Measurements from ENCODE around the gene ARCN1. TPM values are rescaled to one million over a fixed set of nuclear protein-coding genes. Genes with fewer than 3 reads are reported as not detected.
"Not testable (repeated sequence)": the region's sequence is repeated elsewhere in the genome, so short reads cannot be mapped to it uniquely, and the experiment has no call there.

Gene ARCN1
- total and polyA plus RNA-seq, 5 donors: 69.1 to 138 (median 97.0) TPM

DNA sequence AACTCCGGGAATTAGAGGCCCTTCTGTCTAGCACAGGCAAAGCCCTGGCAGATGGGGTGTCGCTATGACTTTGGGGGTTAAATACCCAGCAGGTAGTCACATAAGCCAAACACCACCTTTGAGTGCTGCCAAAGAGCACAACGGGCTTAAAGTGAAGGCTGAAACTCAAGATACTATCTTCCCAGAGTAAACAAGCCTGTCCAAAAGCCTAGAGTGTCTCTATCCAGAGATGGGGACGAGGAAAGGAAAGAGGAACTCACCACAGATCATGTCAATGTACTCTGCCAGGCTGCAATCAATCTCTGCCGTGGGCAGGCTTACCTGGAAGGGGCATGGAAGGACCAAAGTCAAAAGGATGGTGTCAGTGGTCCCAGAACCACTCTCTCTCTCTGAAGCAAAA, 26.7 kb upstream of the ARCN1 start:
- Histone ChIP-seq H3K27ac (ENCODE audit: low read length) (no peak overlapping the region), H3K4me3 (ENCODE audit: low read length) (no peak overlapping the region), H3K9me3 (ENCODE audit: control insufficient read depth, low read length) (no peaks in the 10 kb centered on the region), H3K27me3 (ENCODE audit: control insufficient read depth, insufficient read depth) (no peaks in the 10 kb centered on the region), H3K4me1 (ENCODE audit: control insufficient read depth, insufficient read depth, low read length) (no peaks in the 10 kb centered on the region)
- DNase-seq (no peak), ATAC-seq (no peak)
- 75% methylated on average over 5 of the region's 5 CpGs for WGBS
- intact Hi-C loops (cut with DNase I): no loop called here

- Histone ChIP-seq H3K4me1 (ENCODE audit: control insufficient read depth, insufficient read depth, low read length) (no peaks in the 10 kb centered on the region), H3K9me3 (ENCODE audit: control insufficient read depth, low read length) (no peaks in the 10 kb centered on the region), H3K27me3 (ENCODE audit: control insufficient read depth, insufficient read depth) (no peaks in the 10 kb centered on the region), H3K4me3 (ENCODE audit: low read length) (no peak overlapping the region), H3K27ac (ENCODE audit: low read length) (no peak overlapping the region)
- DNase-seq (no peak), ATAC-seq (no peak)
- intact Hi-C loops (cut with DNase I): no loop called here
- 91% methylated on average over 2 of the region's 2 CpGs for WGBS
Observed at GRCh38 chr11:118547132-118547531, 25.1 kb upstream of the ARCN1 start.

DNA sequence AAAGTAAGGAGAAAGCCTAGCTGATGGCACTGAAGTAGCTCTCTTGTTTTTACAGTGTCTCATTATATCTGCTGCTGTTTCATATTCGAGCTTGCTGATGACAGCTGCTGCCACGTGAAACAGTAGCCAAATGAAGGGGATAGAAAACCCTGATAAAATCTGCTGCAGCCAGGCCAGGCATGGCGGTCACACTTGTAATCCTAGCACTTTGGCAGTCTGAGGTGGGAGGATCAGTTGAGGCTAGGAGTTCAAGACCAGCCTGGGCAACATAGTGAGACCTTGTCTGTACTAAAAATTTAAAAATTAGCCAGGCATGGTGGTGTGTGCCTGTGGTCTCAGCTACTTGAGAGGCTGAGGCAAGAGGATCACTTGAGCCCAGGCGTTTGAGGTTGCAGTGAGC, 19.9 kb upstream of the ARCN1 start:
- H3K27me3 ChIP-seq (ENCODE audit: control insufficient read depth, insufficient read depth): no peaks in the 10 kb centered on the region
- no peak overlapping the region for H3K27ac ChIP-seq (ENCODE audit: low read length)
- intact Hi-C loops (cut with DNase I): no loop called here
- 77% methylated on average over 4 of the region's 4 CpGs for WGBS
- no peaks in the 10 kb centered on the region for H3K9me3 ChIP-seq (ENCODE audit: control insufficient read depth, low read length)
- no peak overlapping the region for H3K4me3 ChIP-seq (ENCODE audit: low read length)
- ATAC-seq: no peak
- H3K4me1 ChIP-seq (ENCODE audit: control insufficient read depth, insufficient read depth, low read length): no peaks in the 10 kb centered on the region
- no peak for DNase-seq

DNA sequence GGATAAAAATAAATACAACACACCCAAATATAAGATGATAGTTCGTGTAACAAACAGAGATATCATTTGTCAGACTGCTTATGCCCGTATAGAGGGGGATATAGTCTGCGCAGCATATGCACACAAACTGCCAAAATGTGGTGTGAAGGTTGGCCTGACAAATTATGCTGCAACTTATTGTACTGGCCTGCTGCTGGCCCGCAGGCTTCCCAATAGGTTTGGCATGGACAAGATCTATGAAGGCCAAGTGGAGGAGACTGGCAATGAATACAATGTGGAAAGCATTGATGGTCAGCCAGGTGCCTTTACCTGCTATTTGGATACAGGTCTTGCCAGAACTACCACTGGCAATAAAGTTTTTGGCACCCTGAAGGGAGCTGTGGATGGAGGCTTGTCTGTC, 11.4 kb upstream of the ARCN1 start:
- Histone ChIP-seq H3K4me3 (ENCODE audit: low read length) (no peak overlapping the region), H3K4me1 (ENCODE audit: control insufficient read depth, insufficient read depth, low read length) (no peaks in the 10 kb centered on the region), H3K27me3 (ENCODE audit: control insufficient read depth, insufficient read depth) (no peaks in the 10 kb centered on the region), H3K27ac (ENCODE audit: low read length) (no peak overlapping the region), H3K9me3 (ENCODE audit: control insufficient read depth, low read length) (no peaks in the 10 kb centered on the region)
- no peak for DNase-seq
- no peak for ATAC-seq
- intact Hi-C loops (cut with DNase I): no loop called here
- 86% methylated on average over 4 of the region's 4 CpGs for WGBS

GRCh38 chr11:118565051-118565450, 7.2 kb upstream of the ARCN1 start:
- peak overlapping the region; percentile 95 for H3K4me3 ChIP-seq (ENCODE audit: low read length)
- peak overlapping the region; percentile 73 for H3K27ac ChIP-seq (ENCODE audit: low read length)
- 21% methylated on average over 5 of the region's 5 CpGs for WGBS
- H3K27me3 ChIP-seq (ENCODE audit: control insufficient read depth, insufficient read depth): no peaks in the 10 kb centered on the region
- DNase-seq (peak; percentile 68 to 80 (median 77)), ATAC-seq (peak; percentile 56 to 68)
- H3K4me1 ChIP-seq (ENCODE audit: control insufficient read depth, insufficient read depth, low read length): no peaks in the 10 kb centered on the region
- intact Hi-C loops (cut with DNase I): no loop called here
- no peaks in the 10 kb centered on the region for H3K9me3 ChIP-seq (ENCODE audit: control insufficient read depth, low read length)

DNA sequence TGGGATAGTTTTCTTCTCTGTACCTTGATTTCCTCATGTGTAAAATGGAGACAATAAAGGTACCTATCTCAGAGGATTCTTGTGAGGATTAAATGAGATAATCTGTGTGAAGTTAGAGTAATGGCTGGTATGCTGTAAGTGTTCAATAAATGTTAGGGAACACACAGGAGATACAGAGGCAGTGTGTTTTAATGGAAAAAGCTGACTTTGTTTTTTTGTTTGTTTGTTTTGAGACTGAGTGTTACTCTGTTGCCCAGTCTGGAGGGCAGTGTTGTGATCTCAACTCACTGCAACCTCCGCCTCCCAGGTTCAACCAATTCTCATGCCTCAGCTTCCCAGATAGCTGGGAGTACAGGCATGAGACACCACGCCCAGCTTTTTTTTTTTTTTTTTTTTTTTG, 2.5 kb upstream of the ARCN1 start:
- intact Hi-C loops (cut with DNase I): no loop called here
- 83% methylated on average over 2 of the region's 2 CpGs for WGBS
- no peaks in the 10 kb centered on the region for H3K27me3 ChIP-seq (ENCODE audit: control insufficient read depth, insufficient read depth)
- peaks cover 1% of the 10 kb centered on the region for H3K4me1 ChIP-seq (ENCODE audit: control insufficient read depth, insufficient read depth, low read length)
- H3K4me3 ChIP-seq (ENCODE audit: low read length): no peak overlapping the region
- ATAC-seq (no peak), DNase-seq (no peak)
- no peaks in the 10 kb centered on the region for H3K9me3 ChIP-seq (ENCODE audit: control insufficient read depth, low read length)
- no peak overlapping the region for H3K27ac ChIP-seq (ENCODE audit: low read length)

GRCh38 chr11:118570787-118571186, 1.4 kb upstream of the ARCN1 start:
- WGBS: 97% methylated on average over 1 of the region's 1 CpG
- Histone ChIP-seq H3K27me3 (ENCODE audit: control insufficient read depth, insufficient read depth) (no peaks in the 10 kb centered on the region), H3K4me1 (ENCODE audit: control insufficient read depth, insufficient read depth, low read length) (peaks cover 4% of the 10 kb centered on the region), H3K27ac (ENCODE audit: low read length) (no peak overlapping the region), H3K4me3 (ENCODE audit: low read length) (no peak overlapping the region), H3K9me3 (ENCODE audit: control insufficient read depth, low read length) (no peaks in the 10 kb centered on the region)
- ATAC-seq (no peak), DNase-seq (no peak)
- intact Hi-C loops (cut with DNase I): no loop called here

DNA sequence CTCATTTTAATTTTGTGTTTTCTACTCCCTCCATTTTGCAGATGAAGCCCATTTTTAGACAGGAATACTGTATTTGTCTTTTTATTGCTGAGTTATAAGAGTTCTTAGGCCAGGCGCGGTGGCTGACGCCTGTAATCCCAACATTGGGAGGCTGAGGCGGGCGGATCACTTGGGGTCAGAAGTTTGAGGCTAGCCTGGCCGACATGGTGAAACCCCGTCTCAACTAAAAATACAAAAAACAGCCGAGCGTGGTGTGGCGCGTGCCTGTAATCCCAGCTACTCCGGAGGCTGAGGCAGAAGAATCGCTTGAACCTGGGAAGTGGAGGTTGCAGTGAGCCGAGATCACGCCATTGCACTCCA, 528 bp upstream of the ARCN1 start:
- H3K27me3 ChIP-seq (ENCODE audit: control insufficient read depth, insufficient read depth); H3K4me1 ChIP-seq (ENCODE audit: control insufficient read depth, insufficient read depth, low read length); H3K9me3 ChIP-seq (ENCODE audit: control insufficient read depth, low read length); intact Hi-C loops (cut with DNase I): not testable (repeated sequence)
- Histone ChIP-seq H3K4me3 (ENCODE audit: low read length) (peak overlapping the region; percentile 89), H3K27ac (ENCODE audit: low read length) (peak overlapping the region; percentile 96)
- WGBS: 16% methylated on average over 15 of the region's 15 CpGs
- DNase-seq (peak; percentile 31 to 73 (median 60)), ATAC-seq (peak in 1 of 2 donors; percentile 25)

DNA sequence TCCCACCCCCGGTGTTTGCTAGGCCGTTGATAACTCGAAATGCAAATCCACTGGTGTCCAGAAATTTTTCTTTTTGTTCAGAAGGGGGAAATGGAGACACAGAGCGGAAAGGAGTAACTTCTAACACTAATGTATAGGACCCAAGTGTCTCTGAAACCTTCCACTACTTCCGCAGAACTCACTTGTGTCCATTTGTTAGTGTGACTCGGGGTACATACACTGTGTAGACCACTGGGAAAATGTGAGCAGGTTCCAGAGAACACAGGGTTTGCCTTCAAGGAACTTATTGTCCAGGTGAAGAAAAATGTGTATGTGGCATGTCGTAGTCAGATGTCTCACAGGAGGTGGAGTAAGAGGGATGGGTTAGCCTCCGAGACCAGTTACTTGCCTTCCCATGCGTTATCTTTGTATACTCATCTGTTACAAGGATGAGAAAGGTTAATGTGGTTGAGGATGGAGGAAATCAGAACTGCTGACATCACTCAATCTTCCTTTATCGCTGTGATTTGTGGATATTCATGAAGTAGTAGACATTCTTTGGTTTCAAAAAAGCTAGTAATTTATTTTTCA, 857 bp downstream of the ARCN1 start:
- intact Hi-C loops (cut with DNase I): no loop called here
- peaks cover 4% of the 10 kb centered on the region for H3K4me1 ChIP-seq (ENCODE audit: control insufficient read depth, insufficient read depth, low read length)
- 1% methylated on average over 10 of the region's 10 CpGs for WGBS

DNA sequence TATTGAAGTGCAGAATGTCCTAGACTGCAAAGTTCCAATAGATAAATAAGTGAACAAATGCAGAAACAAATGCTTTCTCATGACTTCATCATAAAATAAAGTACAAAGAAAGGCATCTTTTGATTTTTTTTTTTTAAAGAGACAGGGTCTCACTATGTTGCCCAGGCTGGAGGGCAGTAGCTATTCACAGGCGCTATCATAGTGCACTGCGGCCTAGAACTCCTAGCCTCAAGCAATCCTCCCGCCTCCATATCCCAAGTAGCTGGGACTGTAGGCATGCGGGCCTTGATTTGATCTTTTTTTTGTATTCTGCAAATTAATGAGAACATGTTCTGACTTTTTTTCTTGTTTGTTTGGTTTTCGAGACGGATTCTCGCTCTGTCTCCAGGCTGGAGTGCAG, 2.4 kb downstream of the ARCN1 start:
- ATAC-seq: no peak
- Histone ChIP-seq H3K4me1 (ENCODE audit: control insufficient read depth, insufficient read depth, low read length) (peaks cover 4% of the 10 kb centered on the region), H3K9me3 (ENCODE audit: control insufficient read depth, low read length) (no peaks in the 10 kb centered on the region), H3K27ac (ENCODE audit: low read length) (no peak overlapping the region), H3K27me3 (ENCODE audit: control insufficient read depth, insufficient read depth) (no peaks in the 10 kb centered on the region), H3K4me3 (ENCODE audit: low read length) (peak overlapping the region; percentile 33)
- 84% methylated on average over 7 of the region's 7 CpGs for WGBS
- intact Hi-C loops (cut with DNase I): no loop called here
- no peak for DNase-seq

More for the DNA sequence above, 857 bp downstream of the ARCN1 start:
- Histone ChIP-seq H3K27ac (ENCODE audit: low read length) (peak overlapping the region; percentile 96), H3K4me3 (ENCODE audit: low read length) (peak overlapping the region; percentile 89), H3K27me3 (ENCODE audit: control insufficient read depth, insufficient read depth) (no peaks in the 10 kb centered on the region), H3K9me3 (ENCODE audit: control insufficient read depth, low read length) (no peaks in the 10 kb centered on the region)
- DNase-seq (no peak), ATAC-seq (peak; percentile 7 to 34)

- ATAC-seq; H3K4me3 ChIP-seq (ENCODE audit: low read length); H3K27me3 ChIP-seq (ENCODE audit: control insufficient read depth, insufficient read depth); DNase-seq; H3K4me1 ChIP-seq (ENCODE audit: control insufficient read depth, insufficient read depth, low read length); intact Hi-C loops (cut with DNase I); H3K9me3 ChIP-seq (ENCODE audit: control insufficient read depth, low read length); H3K27ac ChIP-seq (ENCODE audit: low read length): not testable (repeated sequence)
Observed at GRCh38 chr11:118577995-118578394, 5.8 kb downstream of the ARCN1 start.

DNA sequence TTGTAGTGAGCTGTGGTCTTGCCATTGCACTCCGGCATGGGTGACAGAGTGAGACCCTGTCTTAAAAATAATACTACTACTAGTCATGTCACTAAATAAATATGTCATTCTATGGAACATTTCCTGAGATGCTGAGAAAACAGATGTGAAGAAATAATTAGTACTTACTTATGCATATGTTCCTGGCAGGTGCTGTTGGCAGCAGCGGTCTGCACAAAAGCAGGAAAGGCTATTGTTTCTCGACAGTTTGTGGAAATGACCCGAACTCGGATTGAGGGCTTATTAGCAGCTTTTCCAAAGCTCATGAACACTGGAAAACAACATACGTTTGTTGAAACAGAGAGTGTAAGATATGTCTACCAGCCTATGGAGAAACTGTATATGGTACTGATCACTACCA, 8.8 kb downstream of the ARCN1 start:
- peaks cover 1% of the 10 kb centered on the region for H3K4me1 ChIP-seq (ENCODE audit: control insufficient read depth, insufficient read depth, low read length)
- intact Hi-C loops (cut with DNase I): no loop called here
- no peaks in the 10 kb centered on the region for H3K9me3 ChIP-seq (ENCODE audit: control insufficient read depth, low read length)
- WGBS: 59% methylated on average over 6 of the region's 6 CpGs
- ATAC-seq (peak in 1 of 2 donors; percentile 61), DNase-seq (no peak)
- no peaks in the 10 kb centered on the region for H3K27me3 ChIP-seq (ENCODE audit: control insufficient read depth, insufficient read depth)
- H3K27ac ChIP-seq (ENCODE audit: low read length): peak overlapping the region; percentile 36
- no peak overlapping the region for H3K4me3 ChIP-seq (ENCODE audit: low read length)

All from right cardiac atrium (tissue), 5 donors.